GM12872 (cell line): ENCODE measurements around the gene ZDHHC14.

Experiments
- CTCF ChIP-seq: IDR thresholded peaks from 3 replicates; pipeline ENCODE4 v1.5.1; 2011; ENCODE audit warnings: low read depth, mild to moderate bottlenecking, low read length, moderate library complexity; ENCODE audit not compliant: insufficient read depth

ZDHHC14 gene

GRCh38 chr6:157478926-157479325, 97.9 kb downstream of the ZDHHC14 start:
- no peak for TF ChIP-seq CTCF

GRCh38 chr6:157479464-157480303, 98.7 kb downstream of the ZDHHC14 start:
- TF ChIP-seq CTCF = no peak

- no peak for TF ChIP-seq CTCF
These were observed 100.3 kb downstream of the ZDHHC14 start for GRCh38 chr6:157481189-157481864.

GRCh38 chr6:157481865-157482249, 100.9 kb downstream of the ZDHHC14 start:
- TF ChIP-seq CTCF = no peak

- TF ChIP-seq CTCF = no peak
These were observed 102.8 kb downstream of the ZDHHC14 start for GRCh38 chr6:157483770-157484169.

GRCh38 chr6:157484181-157484580, 103.2 kb downstream of the ZDHHC14 start:
- TF ChIP-seq CTCF = no peak

- no peak for TF ChIP-seq CTCF
These were observed 105.6 kb downstream of the ZDHHC14 start for GRCh38 chr6:157486572-157486971.
